Measurements from ENCODE around the gene DLG1. TPM values are rescaled to one million over a fixed set of nuclear protein-coding genes. Genes with fewer than 3 reads are reported as not detected.
A peak's percentile ranks its signal among the peaks of the same experiment; 100 is the strongest.

Gene DLG1
- polyA plus RNA-seq, 2 donors = 39.4 to 40.7 TPM

GRCh38 chr3:197227780-197228574, 70.4 kb downstream of the DLG1 start:
- Histone ChIP-seq H3K27ac (ENCODE audit: low read depth in 2 of 2, low read length in 1 of 2) (no peak overlapping the region), H3K27me3 (ENCODE audit: control insufficient read depth in 1 of 2, insufficient read depth in 2 of 2, low read length in 2 of 2) (no peaks in the 10 kb centered on the region), H3K4me3 (ENCODE audit: low read depth in 1 of 2, low read length in 2 of 2) (no peak overlapping the region), H3K9me3 (ENCODE audit: control insufficient read depth in 2 of 2, insufficient read depth in 1 of 2, low read depth in 1 of 2, low read length in 1 of 2) (no peaks in the 10 kb centered on the region), H3K4me1 (ENCODE audit: control insufficient read depth in 2 of 2, insufficient read depth in 2 of 2, low read length in 1 of 2) (no peaks in the 10 kb centered on the region), H3K36me3 (ENCODE audit: control insufficient read depth in 2 of 2, insufficient read depth in 2 of 2, low read length in 1 of 2) (no peaks in the 10 kb centered on the region)
- WGBS, 2 donors = 47 to 67% methylated on average over 2 of the region's 2 CpGs

GRCh38 chr3:197226179-197226578, 72.2 kb downstream of the DLG1 start:
- Histone ChIP-seq H3K4me1 (ENCODE audit: control insufficient read depth in 2 of 2, insufficient read depth in 2 of 2, low read length in 1 of 2) (no peaks in the 10 kb centered on the region), H3K27me3 (ENCODE audit: control insufficient read depth in 1 of 2, insufficient read depth in 2 of 2, low read length in 2 of 2) (no peaks in the 10 kb centered on the region), H3K4me3 (ENCODE audit: low read depth in 1 of 2, low read length in 2 of 2) (no peak overlapping the region), H3K27ac (ENCODE audit: low read depth in 2 of 2, low read length in 1 of 2) (no peak overlapping the region), H3K36me3 (ENCODE audit: control insufficient read depth in 2 of 2, insufficient read depth in 2 of 2, low read length in 1 of 2) (no peaks in the 10 kb centered on the region), H3K9me3 (ENCODE audit: control insufficient read depth in 2 of 2, insufficient read depth in 1 of 2, low read depth in 1 of 2, low read length in 1 of 2) (no peaks in the 10 kb centered on the region)
- 55 to 58% methylated on average over 3 of the region's 3 CpGs for WGBS, 2 donors

DNA sequence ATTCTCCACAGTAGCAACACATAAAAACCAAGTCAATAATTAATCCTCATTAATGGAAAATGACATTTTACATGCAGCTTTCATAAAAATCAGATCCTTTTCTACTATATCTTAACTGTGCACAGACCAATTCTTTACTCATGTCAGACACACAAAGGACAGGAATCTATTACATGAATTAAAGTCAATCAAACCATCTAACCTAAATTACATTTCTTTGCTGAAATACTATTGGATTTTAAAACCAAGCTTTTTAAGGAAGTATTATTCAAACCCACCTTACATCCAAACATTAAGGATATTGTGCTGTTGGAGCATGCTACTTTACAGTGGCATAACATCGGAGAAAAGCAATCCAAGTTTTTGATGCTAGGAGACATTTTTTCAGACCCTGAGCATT, 72.8 kb downstream of the DLG1 start:
- Histone ChIP-seq H3K9me3 (ENCODE audit: control insufficient read depth in 2 of 2, insufficient read depth in 1 of 2, low read depth in 1 of 2, low read length in 1 of 2) (no peaks in the 10 kb centered on the region), H3K27me3 (ENCODE audit: control insufficient read depth in 1 of 2, insufficient read depth in 2 of 2, low read length in 2 of 2) (no peaks in the 10 kb centered on the region), H3K4me3 (ENCODE audit: low read depth in 1 of 2, low read length in 2 of 2) (no peak overlapping the region), H3K27ac (ENCODE audit: low read depth in 2 of 2, low read length in 1 of 2) (no peak overlapping the region), H3K36me3 (ENCODE audit: control insufficient read depth in 2 of 2, insufficient read depth in 2 of 2, low read length in 1 of 2) (no peaks in the 10 kb centered on the region), H3K4me1 (ENCODE audit: control insufficient read depth in 2 of 2, insufficient read depth in 2 of 2, low read length in 1 of 2) (no peaks in the 10 kb centered on the region)
- WGBS, 2 donors = 81% methylated on average over 1 of the region's 1 CpG

- no peaks in the 10 kb centered on the region for H3K27me3 ChIP-seq (ENCODE audit: control insufficient read depth in 1 of 2, insufficient read depth in 2 of 2, low read length in 2 of 2)
- no peaks in the 10 kb centered on the region for H3K36me3 ChIP-seq (ENCODE audit: control insufficient read depth in 2 of 2, insufficient read depth in 2 of 2, low read length in 1 of 2)
- H3K27ac ChIP-seq (ENCODE audit: low read depth in 2 of 2, low read length in 1 of 2) = no peak overlapping the region
- H3K9me3 ChIP-seq (ENCODE audit: control insufficient read depth in 2 of 2, insufficient read depth in 1 of 2, low read depth in 1 of 2, low read length in 1 of 2) = no peaks in the 10 kb centered on the region
- no peaks in the 10 kb centered on the region for H3K4me1 ChIP-seq (ENCODE audit: control insufficient read depth in 2 of 2, insufficient read depth in 2 of 2, low read length in 1 of 2)
- no peak overlapping the region for H3K4me3 ChIP-seq (ENCODE audit: low read depth in 1 of 2, low read length in 2 of 2)
Observed at GRCh38 chr3:197224034-197224444, 74.4 kb downstream of the DLG1 start.

GRCh38 chr3:197222937-197223370, 75.5 kb downstream of the DLG1 start:
- Histone ChIP-seq H3K9me3 (ENCODE audit: control insufficient read depth in 2 of 2, insufficient read depth in 1 of 2, low read depth in 1 of 2, low read length in 1 of 2) (no peaks in the 10 kb centered on the region), H3K27me3 (ENCODE audit: control insufficient read depth in 1 of 2, insufficient read depth in 2 of 2, low read length in 2 of 2) (no peaks in the 10 kb centered on the region), H3K36me3 (ENCODE audit: control insufficient read depth in 2 of 2, insufficient read depth in 2 of 2, low read length in 1 of 2) (no peaks in the 10 kb centered on the region), H3K27ac (ENCODE audit: low read depth in 2 of 2, low read length in 1 of 2) (no peak overlapping the region), H3K4me3 (ENCODE audit: low read depth in 1 of 2, low read length in 2 of 2) (no peak overlapping the region), H3K4me1 (ENCODE audit: control insufficient read depth in 2 of 2, insufficient read depth in 2 of 2, low read length in 1 of 2) (no peaks in the 10 kb centered on the region)
- 42 to 48% methylated on average over 5 of the region's 5 CpGs for WGBS, 2 donors

- H3K4me1 ChIP-seq (ENCODE audit: control insufficient read depth in 2 of 2, insufficient read depth in 2 of 2, low read length in 1 of 2) = no peaks in the 10 kb centered on the region
- H3K4me3 ChIP-seq (ENCODE audit: low read depth in 1 of 2, low read length in 2 of 2) = no peak overlapping the region
- no peaks in the 10 kb centered on the region for H3K36me3 ChIP-seq (ENCODE audit: control insufficient read depth in 2 of 2, insufficient read depth in 2 of 2, low read length in 1 of 2)
- H3K27ac ChIP-seq (ENCODE audit: low read depth in 2 of 2, low read length in 1 of 2) = peak overlapping the region in 1 of 2 donors; percentile 22
- H3K9me3 ChIP-seq (ENCODE audit: control insufficient read depth in 2 of 2, insufficient read depth in 1 of 2, low read depth in 1 of 2, low read length in 1 of 2) = no peaks in the 10 kb centered on the region
- 85 to 86% methylated on average over 6 of the region's 6 CpGs for WGBS, 2 donors
- H3K27me3 ChIP-seq (ENCODE audit: control insufficient read depth in 1 of 2, insufficient read depth in 2 of 2, low read length in 2 of 2) = no peaks in the 10 kb centered on the region
Observed at GRCh38 chr3:197219619-197220018, 78.8 kb downstream of the DLG1 start.

GRCh38 chr3:197218210-197218609, 80.2 kb downstream of the DLG1 start:
- Histone ChIP-seq H3K36me3 (ENCODE audit: control insufficient read depth in 2 of 2, insufficient read depth in 2 of 2, low read length in 1 of 2) (no peaks in the 10 kb centered on the region), H3K4me3 (ENCODE audit: low read depth in 1 of 2, low read length in 2 of 2) (no peak overlapping the region), H3K9me3 (ENCODE audit: control insufficient read depth in 2 of 2, insufficient read depth in 1 of 2, low read depth in 1 of 2, low read length in 1 of 2) (no peaks in the 10 kb centered on the region), H3K27me3 (ENCODE audit: control insufficient read depth in 1 of 2, insufficient read depth in 2 of 2, low read length in 2 of 2) (no peaks in the 10 kb centered on the region), H3K4me1 (ENCODE audit: control insufficient read depth in 2 of 2, insufficient read depth in 2 of 2, low read length in 1 of 2) (no peaks in the 10 kb centered on the region), H3K27ac (ENCODE audit: low read depth in 2 of 2, low read length in 1 of 2) (no peak overlapping the region)
- 73 to 81% methylated on average over 3 of the region's 3 CpGs for WGBS, 2 donors

- no peak overlapping the region for H3K4me3 ChIP-seq (ENCODE audit: low read depth in 1 of 2, low read length in 2 of 2)
- H3K27me3 ChIP-seq (ENCODE audit: control insufficient read depth in 1 of 2, insufficient read depth in 2 of 2, low read length in 2 of 2) = no peaks in the 10 kb centered on the region
- H3K36me3 ChIP-seq (ENCODE audit: control insufficient read depth in 2 of 2, insufficient read depth in 2 of 2, low read length in 1 of 2) = no peaks in the 10 kb centered on the region
- no peaks in the 10 kb centered on the region for H3K9me3 ChIP-seq (ENCODE audit: control insufficient read depth in 2 of 2, insufficient read depth in 1 of 2, low read depth in 1 of 2, low read length in 1 of 2)
- WGBS, 2 donors = 87 to 88% methylated on average over 4 of the region's 4 CpGs
- H3K4me1 ChIP-seq (ENCODE audit: control insufficient read depth in 2 of 2, insufficient read depth in 2 of 2, low read length in 1 of 2) = no peaks in the 10 kb centered on the region
- no peak overlapping the region for H3K27ac ChIP-seq (ENCODE audit: low read depth in 2 of 2, low read length in 1 of 2)
Observed at GRCh38 chr3:197216914-197217313, 81.5 kb downstream of the DLG1 start.

DNA sequence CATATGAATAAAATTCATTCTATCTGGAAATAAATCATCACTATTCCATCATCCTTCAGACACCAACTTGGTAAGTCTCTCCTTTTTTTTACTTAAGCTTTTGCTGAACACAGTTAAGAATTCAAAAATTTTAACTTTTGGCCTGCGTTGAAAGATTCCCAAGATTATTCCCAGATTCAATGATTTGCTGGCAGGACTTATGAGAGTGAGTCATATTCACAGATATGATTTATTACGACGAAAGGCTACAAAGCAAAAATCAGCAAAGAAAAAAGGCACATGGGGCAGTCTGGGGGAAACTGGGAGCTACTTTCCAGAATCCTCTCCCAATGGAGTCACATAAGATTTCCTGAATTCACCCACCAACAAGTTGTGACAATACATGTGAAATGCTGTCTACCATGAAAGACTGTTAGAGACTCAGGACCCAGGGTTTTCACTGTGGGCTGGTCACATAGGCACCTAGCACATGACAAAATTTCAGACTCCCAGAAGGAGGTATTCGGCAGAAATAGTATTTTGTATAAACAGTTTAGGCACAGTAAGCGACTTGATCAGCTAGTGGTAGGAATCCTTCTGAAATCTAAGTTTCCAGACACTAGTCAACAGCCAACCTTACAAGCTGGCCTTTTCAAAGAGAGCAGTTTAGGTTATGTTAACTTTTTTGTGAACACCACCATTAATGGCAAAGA, 82.1 kb downstream of the DLG1 start:
- no peaks in the 10 kb centered on the region for H3K4me1 ChIP-seq (ENCODE audit: control insufficient read depth in 2 of 2, insufficient read depth in 2 of 2, low read length in 1 of 2)
- H3K9me3 ChIP-seq (ENCODE audit: control insufficient read depth in 2 of 2, insufficient read depth in 1 of 2, low read depth in 1 of 2, low read length in 1 of 2) = no peaks in the 10 kb centered on the region
- WGBS, 2 donors = 36 to 41% methylated on average over 5 of the region's 5 CpGs
- H3K27me3 ChIP-seq (ENCODE audit: control insufficient read depth in 1 of 2, insufficient read depth in 2 of 2, low read length in 2 of 2) = no peaks in the 10 kb centered on the region
- no peak overlapping the region for H3K4me3 ChIP-seq (ENCODE audit: low read depth in 1 of 2, low read length in 2 of 2)
- H3K27ac ChIP-seq (ENCODE audit: low read depth in 2 of 2, low read length in 1 of 2) = peak overlapping the region in 1 of 2 donors; percentile 7
- no peaks in the 10 kb centered on the region for H3K36me3 ChIP-seq (ENCODE audit: control insufficient read depth in 2 of 2, insufficient read depth in 2 of 2, low read length in 1 of 2)

GRCh38 chr3:197212290-197212689, 86.1 kb downstream of the DLG1 start:
- no peaks in the 10 kb centered on the region for H3K36me3 ChIP-seq (ENCODE audit: control insufficient read depth in 2 of 2, insufficient read depth in 2 of 2, low read length in 1 of 2)
- no peaks in the 10 kb centered on the region for H3K9me3 ChIP-seq (ENCODE audit: control insufficient read depth in 2 of 2, insufficient read depth in 1 of 2, low read depth in 1 of 2, low read length in 1 of 2)
- H3K4me1 ChIP-seq (ENCODE audit: control insufficient read depth in 2 of 2, insufficient read depth in 2 of 2, low read length in 1 of 2) = no peaks in the 10 kb centered on the region
- H3K4me3 ChIP-seq (ENCODE audit: low read depth in 1 of 2, low read length in 2 of 2) = no peak overlapping the region
- WGBS, 2 donors = 77 to 93% methylated on average over 5 of the region's 5 CpGs
- H3K27ac ChIP-seq (ENCODE audit: low read depth in 2 of 2, low read length in 1 of 2) = no peak overlapping the region
- no peaks in the 10 kb centered on the region for H3K27me3 ChIP-seq (ENCODE audit: control insufficient read depth in 1 of 2, insufficient read depth in 2 of 2, low read length in 2 of 2)
